ENCODE measurements around the gene FZD1.
A peak's percentile ranks its signal among the peaks of the same experiment; 100 is the strongest.

Gene FZD1

GRCh38 chr7:91265693-91266066, 1.4 kb downstream of the FZD1 start:
- no peak for DNase-seq

DNA sequence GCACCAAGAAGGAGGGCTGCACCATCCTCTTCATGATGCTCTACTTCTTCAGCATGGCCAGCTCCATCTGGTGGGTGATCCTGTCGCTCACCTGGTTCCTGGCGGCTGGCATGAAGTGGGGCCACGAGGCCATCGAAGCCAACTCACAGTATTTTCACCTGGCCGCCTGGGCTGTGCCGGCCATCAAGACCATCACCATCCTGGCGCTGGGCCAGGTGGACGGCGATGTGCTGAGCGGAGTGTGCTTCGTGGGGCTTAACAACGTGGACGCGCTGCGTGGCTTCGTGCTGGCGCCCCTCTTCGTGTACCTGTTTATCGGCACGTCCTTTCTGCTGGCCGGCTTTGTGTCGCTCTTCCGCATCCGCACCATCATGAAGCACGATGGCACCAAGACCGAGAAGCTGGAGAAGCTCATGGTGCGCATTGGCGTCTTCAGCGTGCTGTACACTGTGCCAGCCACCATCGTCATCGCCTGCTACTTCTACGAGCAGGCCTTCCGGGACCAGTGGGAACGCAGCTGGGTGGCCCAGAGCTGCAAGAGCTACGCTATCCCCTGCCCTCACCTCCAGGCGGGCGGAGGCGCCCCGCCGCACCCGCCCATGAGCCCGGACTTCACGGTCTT, 1.9 kb downstream of the FZD1 start:
- no peak for DNase-seq

- no peak for DNase-seq
These were observed 2.5 kb downstream of the FZD1 start for GRCh38 chr7:91266689-91267090.

DNA sequence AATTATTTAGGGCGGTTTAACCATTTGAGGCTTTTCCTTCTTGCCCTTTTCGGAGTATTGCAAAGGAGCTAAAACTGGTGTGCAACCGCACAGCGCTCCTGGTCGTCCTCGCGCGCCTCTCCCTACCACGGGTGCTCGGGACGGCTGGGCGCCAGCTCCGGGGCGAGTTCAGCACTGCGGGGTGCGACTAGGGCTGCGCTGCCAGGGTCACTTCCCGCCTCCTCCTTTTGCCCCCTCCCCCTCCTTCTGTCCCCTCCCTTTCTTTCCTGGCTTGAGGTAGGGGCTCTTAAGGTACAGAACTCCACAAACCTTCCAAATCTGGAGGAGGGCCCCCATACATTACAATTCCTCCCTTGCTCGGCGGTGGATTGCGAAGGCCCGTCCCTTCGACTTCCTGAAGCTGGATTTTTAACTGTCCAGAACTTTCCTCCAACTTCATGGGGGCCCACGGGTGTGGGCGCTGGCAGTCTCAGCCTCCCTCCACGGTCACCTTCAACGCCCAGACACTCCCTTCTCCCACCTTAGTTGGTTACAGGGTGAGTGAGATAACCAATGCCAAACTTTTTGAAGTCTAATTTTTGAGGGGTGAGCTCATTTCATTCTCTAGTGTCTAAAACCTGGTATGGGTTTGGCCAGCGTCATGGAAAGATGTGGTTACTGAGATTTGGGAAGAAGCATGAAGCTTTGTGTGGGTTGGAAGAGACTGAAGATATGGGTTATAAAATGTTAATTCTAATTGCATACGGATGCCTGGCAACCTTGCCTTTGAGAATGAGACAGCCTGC, 3.1 kb downstream of the FZD1 start:
- DNase-seq: no peak

GRCh38 chr7:91270372-91270771, 6.1 kb downstream of the FZD1 start:
- DNase-seq: no peak

DNA sequence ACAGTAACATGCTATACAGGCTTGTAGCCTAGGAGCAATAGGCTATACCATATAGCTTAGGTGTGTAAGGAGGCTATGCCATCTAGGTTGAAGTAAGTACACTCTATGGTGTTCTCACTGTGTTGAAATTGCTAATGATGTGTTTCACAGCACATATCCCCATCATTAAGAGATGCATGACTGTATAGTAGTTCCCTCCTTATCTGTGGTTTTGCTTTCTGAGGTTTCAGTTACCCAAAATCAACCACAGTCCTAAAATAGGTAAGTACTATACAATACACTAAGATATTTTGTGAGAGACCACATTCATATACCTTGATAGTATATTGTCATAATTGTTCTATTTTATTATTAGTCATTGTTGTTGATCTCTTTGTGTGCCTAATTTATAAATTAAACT, 12.7 kb downstream of the FZD1 start:
- DNase-seq: no peak

- DNase-seq: peak; percentile 46
These were observed 16.0 kb downstream of the FZD1 start for GRCh38 chr7:91280185-91280584.

DNA sequence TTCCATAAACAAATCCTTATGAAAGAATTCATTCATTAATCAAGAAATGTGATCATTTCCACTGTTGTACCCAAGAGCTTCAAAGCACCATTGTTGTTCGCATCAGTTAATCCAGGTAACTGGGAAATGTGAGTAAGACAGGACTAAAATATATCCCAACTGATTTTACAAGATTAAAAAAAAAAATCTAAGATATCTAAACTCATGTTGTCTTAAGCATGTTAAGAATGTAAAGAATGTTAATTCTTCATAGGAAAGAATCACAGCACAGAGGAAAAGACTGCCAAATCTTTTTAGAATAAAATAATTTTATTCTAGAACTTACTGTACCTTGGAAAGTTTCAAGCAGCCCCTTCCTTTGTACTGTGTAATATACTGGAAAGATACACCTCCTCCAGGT, 16.4 kb downstream of the FZD1 start:
- no peak for DNase-seq

GRCh38 chr7:91285696-91286355, 21.6 kb downstream of the FZD1 start:
- peak; percentile 42 for DNase-seq

GRCh38 chr7:91286432-91286831, 22.2 kb downstream of the FZD1 start:
- DNase-seq: peak; percentile 94

- peak; percentile 25 for DNase-seq
These were observed 23.3 kb downstream of the FZD1 start for GRCh38 chr7:91287371-91288084.

GRCh38 chr7:91288208-91288824, 24.1 kb downstream of the FZD1 start:
- peak; percentile 52 for DNase-seq

DNA sequence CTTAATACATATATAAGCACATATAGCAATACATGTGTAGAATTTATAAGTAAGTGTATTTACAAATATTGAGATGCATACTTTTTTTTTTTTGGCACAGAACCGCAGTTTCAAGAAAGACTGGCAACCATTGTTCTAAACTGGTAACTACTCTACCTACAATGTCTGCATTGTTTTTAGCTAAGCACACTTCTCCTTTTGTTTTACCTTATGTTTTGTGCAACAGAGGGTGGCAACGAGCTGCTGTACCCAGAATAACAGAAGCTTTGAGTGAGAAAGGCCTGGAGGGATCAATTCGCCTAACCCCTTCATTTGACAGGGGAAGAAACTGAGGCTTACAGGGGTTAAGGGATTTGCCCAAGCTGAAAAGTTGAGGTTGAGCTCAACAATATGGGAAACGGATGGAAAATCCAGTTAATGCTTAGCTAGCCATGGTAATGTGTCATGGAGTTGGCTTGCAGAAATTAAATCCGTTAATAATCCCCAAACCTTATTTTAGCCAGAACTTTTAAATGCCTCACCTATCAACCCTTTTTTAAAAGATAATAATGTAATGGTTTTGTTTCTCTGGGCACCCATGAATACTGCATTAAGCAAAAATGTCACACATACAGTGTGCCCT, 25.5 kb downstream of the FZD1 start:
- DNase-seq: no peak

DNA sequence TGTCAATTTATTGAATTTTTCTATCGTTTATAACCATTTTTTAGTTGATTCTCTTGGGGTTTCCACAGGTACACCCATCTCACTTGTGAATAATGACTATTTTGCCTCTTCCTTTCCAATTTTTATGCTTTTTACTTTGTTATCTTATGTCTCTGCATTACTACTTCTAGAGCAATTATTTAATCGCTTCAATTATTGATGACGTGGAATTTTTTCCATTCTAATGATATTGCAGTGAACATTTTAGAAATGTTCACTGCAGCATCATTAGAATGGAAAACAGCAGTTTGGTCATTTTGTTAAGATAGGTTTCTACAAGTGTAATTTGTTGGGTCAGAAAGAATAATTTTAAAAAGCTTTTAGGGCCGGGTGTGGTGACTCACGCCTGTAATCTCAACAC, 27.1 kb downstream of the FZD1 start:
- no peak for DNase-seq

- peak; percentile 46 for DNase-seq
These were observed 27.7 kb downstream of the FZD1 start for GRCh38 chr7:91291902-91292301.

DNA sequence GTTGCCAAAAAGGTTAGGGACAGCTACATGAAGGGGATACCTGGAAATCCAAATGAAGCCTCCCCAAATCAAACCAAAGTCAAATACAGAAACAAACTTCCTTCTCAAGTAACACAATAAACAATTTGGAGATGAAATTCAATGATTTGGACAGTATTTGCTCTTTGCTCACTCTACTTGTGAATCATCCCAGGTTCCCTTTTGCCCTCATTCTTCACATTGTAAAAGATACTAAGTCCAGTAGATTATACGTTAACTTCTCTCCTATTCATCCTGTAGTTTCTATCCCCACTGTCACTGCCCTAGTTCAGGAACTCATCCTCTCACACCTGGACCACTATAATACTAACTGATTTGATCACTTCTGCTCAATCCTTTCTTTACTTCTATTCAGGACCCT, 28.3 kb downstream of the FZD1 start:
- DNase-seq: no peak

DNA sequence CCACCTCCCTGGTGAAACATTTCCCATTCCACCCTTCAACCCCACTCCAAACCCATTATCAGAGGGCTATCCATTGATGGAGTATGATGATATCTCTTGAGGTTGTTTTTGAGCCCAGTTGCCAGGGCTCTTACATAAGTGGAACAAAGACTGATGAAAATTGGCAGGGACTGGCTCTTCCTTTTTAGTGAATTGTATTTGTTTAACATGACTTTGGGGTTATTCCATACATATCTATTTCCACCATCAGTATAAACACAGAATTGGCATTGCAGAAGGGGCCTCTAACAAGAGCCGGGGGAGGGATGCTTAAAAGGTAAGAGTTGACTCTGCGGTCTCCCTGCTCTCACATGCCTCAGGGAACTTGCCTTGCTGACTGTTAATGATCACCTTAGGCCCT, 28.9 kb downstream of the FZD1 start:
- peak; percentile 29 for DNase-seq

- DNase-seq: peak; percentile 14
These were observed 29.6 kb downstream of the FZD1 start for GRCh38 chr7:91293840-91294239.

GRCh38 chr7:91294639-91295220, 30.5 kb downstream of the FZD1 start:
- peak; percentile 89 for DNase-seq

- no peak for DNase-seq
These were observed 31.3 kb downstream of the FZD1 start for GRCh38 chr7:91295576-91295975.

DNA sequence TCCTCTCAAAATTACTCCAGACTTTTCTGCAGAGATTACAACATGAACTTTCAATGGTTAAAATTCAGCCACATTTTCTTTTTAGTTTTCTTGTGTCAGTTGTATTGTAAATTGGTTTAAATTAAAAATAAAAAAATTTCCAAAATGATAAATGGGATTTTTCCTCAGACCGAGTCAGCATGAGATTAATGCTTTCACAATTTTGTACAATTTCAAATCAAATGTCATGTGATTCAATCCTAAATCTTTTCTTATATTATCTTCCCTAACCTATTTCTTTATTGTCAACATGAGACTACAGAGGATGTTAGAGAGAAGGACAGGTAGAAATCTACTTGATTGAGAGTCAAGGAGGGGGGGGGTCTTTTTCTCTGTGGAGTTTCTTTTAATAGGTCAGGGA, 33.7 kb downstream of the FZD1 start:
- no peak for DNase-seq

Measured in NCI-H69 (cell line).